Neural crest cell (in vitro differentiated cells): ENCODE data around the gene LINS1. TPM values are rescaled to one million over a fixed set of nuclear protein-coding genes. Genes with fewer than 3 reads are reported as not detected.

Experiments used
- DNase-seq: peaks from one replicate; pipeline ENCODE4 v3.0.0; 2021; ENCODE audit warnings: low read depth, mixed read lengths, low spot score
- H3K27ac Mint-ChIP-seq: one replicate; pipeline ENCODE4 v1.8.0; 2021; ENCODE audit warnings: mild to moderate bottlenecking, mixed read lengths; ENCODE audit not compliant: unreplicated experiment
- H3K27me3 Mint-ChIP-seq: 2 replicates; pipeline ENCODE4 v1.8.0; 2021; ENCODE audit warnings: low read depth, mild to moderate bottlenecking, mixed read lengths
- H3K36me3 Mint-ChIP-seq: 2 replicates; pipeline ENCODE4 v1.8.0; 2021; ENCODE audit warnings: low read depth, mild to moderate bottlenecking, mixed read lengths
- H3K4me1 Mint-ChIP-seq: 2 replicates; pipeline ENCODE4 v1.8.0; 2021; ENCODE audit warnings: mixed read lengths
- H3K4me3 Mint-ChIP-seq: one replicate; pipeline ENCODE4 v1.8.0; 2021; ENCODE audit warnings: mild to moderate bottlenecking, mixed read lengths
- H3K9me3 Mint-ChIP-seq: 2 replicates; pipeline ENCODE4 v1.8.0; 2021; ENCODE audit warnings: mixed read lengths
- CTCF ChIP-seq: fragments of 200-600 bp; sonication (generic); conservative IDR thresholded peaks from 2 replicates; pipeline ENCODE4 v1.5.0; 2021; ENCODE audit warnings: antibody characterized with exemption, mild to moderate bottlenecking
- total RNA-seq: library from RNA; stranded (reverse); gene quantifications from 2 replicates; pipeline ENCODE4 v1.2.1, GENCODE V29; 2021

LINS1 gene
- total RNA-seq, 1 donor from 2014 or later: 18.2 TPM

GRCh38 chr15:100529556-100529955, 72.4 kb downstream of the LINS1 start:
- no peak overlapping the region for H3K4me3 Mint-ChIP-seq
- DNase-seq: no peak
- H3K27me3 Mint-ChIP-seq: peaks cover 23% of the 10 kb centered on the region

GRCh38 chr15:100528833-100529428, 73.1 kb downstream of the LINS1 start, which contains the start of gene CERS3:
CERS3 (minus strand) TSS chr15:100528950; CDS start chr15:100501849, 27,101 bp downstream.
- H3K36me3 Mint-ChIP-seq: no peaks in the 10 kb centered on the region
- no peaks in the 10 kb centered on the region for H3K9me3 Mint-ChIP-seq
- peaks cover 23% of the 10 kb centered on the region for H3K27me3 Mint-ChIP-seq
- H3K27ac Mint-ChIP-seq: no peak within 1 kb of the TSS
- no peak within 1 kb of the TSS for H3K4me3 Mint-ChIP-seq
- no peaks in the 10 kb centered on the region for H3K4me1 Mint-ChIP-seq
- no peak for TF ChIP-seq CTCF
- DNase-seq: no peak

More at GRCh38 chr15:100529556-100529955, 72.4 kb downstream of the LINS1 start:
- H3K27ac Mint-ChIP-seq: no peak overlapping the region
- no peak for TF ChIP-seq CTCF
- H3K36me3 Mint-ChIP-seq: no peaks in the 10 kb centered on the region
- no peaks in the 10 kb centered on the region for H3K4me1 Mint-ChIP-seq
- no peaks in the 10 kb centered on the region for H3K9me3 Mint-ChIP-seq

- no peak for DNase-seq
- Mint-ChIP-seq H3K27me3 (peaks cover 9% of the 10 kb centered on the region), H3K9me3 (peaks cover 4% of the 10 kb centered on the region), H3K36me3 (no peaks in the 10 kb centered on the region), H3K4me3 (no peak overlapping the region), H3K27ac (no peak overlapping the region), H3K4me1 (no peaks in the 10 kb centered on the region)
- no peak for TF ChIP-seq CTCF
Observed at GRCh38 chr15:100526027-100526481, 75.9 kb downstream of the LINS1 start.

GRCh38 chr15:100525436-100525835, 76.5 kb downstream of the LINS1 start:
- Mint-ChIP-seq H3K4me1 (no peaks in the 10 kb centered on the region), H3K4me3 (no peak overlapping the region), H3K9me3 (peaks cover 4% of the 10 kb centered on the region), H3K27ac (no peak overlapping the region), H3K36me3 (no peaks in the 10 kb centered on the region), H3K27me3 (peaks cover 9% of the 10 kb centered on the region)
- no peak for DNase-seq
- no peak for TF ChIP-seq CTCF

GRCh38 chr15:100524326-100524725, 77.7 kb downstream of the LINS1 start:
- Mint-ChIP-seq H3K27me3 (peaks cover 6% of the 10 kb centered on the region), H3K27ac (no peak overlapping the region), H3K4me3 (no peak overlapping the region), H3K4me1 (no peaks in the 10 kb centered on the region), H3K36me3 (no peaks in the 10 kb centered on the region), H3K9me3 (peaks cover 4% of the 10 kb centered on the region)
- DNase-seq: no peak
- no peak for TF ChIP-seq CTCF
